ENCODE measurements around the gene HEPACAM2.
A peak's percentile ranks its signal among the peaks of the same experiment; 100 is the strongest.

The HEPACAM2 gene

DNA sequence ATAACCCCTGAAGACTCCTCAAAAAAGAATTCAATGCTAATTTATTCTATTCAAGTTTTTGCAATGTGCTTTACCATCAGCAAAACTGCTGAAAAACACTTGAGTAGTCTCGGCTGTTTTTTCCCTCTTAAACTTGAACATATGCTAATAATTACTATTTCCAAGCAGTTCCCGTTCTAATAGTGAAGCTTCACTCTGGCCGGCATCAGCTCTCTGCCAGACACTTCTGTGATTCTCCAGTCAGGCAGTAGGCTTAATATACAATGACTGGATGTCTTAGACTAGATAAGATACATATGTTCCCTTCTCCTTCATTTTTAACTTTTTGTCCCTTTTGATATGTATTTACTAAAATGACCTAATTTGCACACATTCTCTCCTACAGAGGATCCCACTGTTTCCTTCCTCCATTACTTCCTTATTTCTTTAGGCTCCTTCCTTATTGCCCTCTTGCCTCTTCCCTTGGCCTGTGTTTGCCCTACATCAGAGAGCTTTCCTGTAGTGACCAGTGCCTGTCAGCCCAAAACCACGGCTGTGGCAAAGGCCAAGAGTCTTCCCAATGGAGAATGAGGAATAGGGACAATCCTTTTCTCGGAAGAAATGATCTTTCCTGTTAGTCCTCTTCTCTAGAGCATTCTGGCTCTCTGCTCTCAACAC is 23.5 kb downstream of the HEPACAM2 start:
- DNase-seq: no peak

DNA sequence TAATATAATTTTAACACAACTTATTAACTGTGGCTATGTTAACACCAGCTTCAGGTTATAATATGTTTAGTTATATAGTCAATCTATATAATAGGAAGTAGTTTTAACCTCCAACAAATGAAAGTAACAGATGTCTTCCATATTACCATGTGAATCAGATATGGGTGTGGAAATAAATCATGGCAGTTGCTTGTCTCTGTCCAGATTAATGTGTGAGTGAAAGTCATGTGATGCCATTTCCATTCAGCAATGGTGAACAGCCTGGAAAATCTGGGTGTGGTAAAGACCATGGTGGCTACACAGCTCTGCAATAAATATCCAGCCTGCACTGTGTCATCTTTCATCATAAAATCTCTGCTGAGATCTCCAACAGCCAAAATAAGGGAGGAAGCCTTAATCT is 27.8 kb downstream of the HEPACAM2 start:
- DNase-seq: no peak

DNA sequence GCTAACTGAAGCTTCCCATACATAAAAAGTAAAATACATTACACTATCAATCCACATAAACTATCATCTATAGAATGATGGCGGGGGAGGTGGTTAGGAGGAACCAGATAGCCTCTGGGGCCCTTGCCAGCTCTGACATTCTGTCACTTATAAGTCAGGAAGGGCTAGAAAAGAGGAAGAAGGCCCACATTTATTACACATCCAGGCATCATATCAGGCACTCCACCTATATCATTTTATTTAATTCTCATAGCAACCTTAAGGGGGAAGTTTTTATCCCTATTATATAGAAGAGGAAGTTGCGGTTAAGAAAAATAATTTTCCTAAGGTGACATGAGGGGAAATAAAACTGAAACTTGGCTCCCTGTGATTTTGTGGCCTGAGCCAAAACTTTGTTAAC is 29.9 kb downstream of the HEPACAM2 start:
- DNase-seq: no peak

DNA sequence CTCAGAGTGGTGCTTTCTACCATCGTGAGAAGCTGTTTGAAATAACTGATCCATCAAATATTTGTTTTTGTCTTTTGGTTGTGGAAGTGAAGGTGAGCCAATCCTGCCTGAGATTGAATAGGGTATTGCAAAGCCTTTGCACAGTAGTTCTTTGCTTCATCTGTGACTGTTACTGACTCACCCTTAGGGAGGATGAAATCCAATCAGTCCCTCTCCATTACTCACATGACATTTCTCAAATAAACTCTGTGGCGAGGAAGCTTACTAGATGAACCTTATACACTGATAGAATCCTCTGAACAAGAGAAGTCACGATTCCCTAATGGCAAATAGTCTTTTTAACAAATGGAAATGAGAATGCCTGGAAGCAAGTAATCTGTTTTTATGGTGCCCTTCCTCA is 31.9 kb downstream of the HEPACAM2 start:
- DNase-seq: no peak

DNA sequence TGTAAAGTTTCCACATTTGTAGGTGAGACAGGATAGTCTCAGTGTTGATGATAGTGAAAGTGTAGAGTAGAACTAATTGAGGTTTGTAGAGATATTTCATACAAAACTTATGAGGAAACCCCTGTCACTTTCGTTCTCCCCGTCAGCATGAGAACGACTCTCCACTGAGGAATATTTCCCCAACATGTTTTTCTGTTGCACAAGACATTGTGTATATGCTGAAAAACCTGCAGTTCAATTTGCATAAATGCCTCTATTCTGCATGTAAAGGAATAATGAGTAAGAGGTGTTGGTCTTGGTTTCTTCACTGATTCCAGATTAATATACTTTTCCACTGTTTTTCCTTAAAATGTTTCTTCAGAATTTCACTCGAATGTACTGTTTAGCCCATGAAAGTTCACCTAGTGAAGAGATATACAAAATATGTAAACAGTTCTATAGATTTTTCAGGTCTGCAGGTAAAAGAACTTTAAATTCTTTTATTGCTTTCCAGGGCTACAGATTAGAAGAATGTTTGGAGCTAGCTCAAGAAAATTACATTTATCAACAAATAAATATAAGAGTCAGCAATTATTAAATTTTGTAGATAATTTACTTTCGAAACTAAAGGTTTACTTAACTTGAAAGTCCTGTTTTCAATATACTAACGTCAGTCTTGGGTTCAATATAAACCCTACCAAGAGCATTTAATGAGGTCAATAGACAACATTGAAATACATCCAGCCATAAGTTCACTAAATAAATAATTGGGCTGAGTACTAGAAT is 37.2 kb downstream of the HEPACAM2 start:
- DNase-seq: no peak

DNA sequence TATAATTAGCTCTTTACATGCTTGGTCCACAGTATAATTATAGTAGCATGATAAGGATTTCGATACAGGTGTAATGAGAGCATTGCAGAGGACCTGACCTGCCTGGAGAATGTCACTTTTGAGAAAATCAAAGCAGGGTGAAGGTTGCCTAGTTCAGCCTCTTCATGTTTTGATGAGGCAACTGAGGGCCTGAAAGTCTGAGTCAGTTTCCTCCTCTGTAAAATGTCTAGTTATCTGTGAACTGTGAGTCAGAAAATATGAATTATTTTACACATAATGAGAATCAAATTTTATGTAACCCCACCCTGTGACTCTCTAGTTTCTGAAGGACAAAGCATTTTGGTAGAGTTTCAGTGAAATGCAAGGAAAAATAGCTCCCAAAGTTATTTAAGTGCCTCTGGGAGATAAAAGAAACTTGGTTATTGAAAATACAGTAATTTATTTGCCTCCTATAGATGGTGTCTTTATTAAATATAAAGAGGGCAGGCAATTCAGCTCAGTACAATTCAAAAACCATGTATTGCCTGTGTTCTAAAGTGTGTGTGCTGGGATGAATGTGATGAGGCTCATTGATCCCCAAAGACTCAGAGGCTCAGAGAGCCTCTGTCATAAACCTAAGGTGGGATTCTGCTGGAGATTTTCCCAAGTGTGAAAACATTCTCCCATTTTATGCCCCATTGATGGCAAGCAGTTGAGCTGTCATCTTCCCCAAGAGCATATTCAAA is 40.8 kb downstream of the HEPACAM2 start:
- DNase-seq: no peak

DNA sequence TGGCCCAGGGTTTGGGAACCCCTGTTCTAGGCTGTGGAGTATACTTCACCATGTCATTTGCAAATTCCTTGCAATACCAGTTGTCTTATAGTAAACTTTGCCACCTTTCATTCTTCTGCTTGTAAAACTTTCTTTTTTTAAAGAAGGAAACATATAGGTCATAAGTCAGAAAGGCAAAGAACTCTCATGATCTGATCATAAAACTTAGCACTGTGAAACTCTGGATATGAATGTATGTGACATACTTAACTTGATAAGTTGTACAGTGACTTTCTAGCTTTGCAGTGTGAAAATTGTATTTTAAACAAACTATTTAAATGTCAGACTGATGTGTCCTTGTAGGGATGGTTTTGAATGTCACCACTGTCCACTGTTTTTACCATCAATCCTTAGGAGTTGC is 47.1 kb downstream of the HEPACAM2 start:
- DNase-seq: no peak

DNA sequence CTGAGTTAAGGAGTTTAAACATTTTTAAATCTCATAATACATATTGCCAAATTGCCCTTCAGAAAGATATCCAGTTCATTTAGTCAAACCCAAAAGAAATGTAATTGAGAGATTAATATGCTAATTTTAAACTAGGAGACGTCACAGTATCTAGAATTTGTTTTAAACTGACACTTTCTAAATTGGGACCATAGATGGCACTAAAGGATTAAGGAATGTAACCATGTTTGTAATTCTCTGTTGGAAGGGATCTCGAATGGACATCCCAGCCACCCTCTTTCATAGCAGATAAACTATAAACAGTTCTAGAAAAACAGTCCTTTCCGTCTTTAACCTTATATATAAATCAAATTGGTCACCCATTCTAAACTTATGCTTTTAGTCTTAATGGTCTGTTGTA is 48.1 kb downstream of the HEPACAM2 start:
- DNase-seq: peak; percentile 18

DNA sequence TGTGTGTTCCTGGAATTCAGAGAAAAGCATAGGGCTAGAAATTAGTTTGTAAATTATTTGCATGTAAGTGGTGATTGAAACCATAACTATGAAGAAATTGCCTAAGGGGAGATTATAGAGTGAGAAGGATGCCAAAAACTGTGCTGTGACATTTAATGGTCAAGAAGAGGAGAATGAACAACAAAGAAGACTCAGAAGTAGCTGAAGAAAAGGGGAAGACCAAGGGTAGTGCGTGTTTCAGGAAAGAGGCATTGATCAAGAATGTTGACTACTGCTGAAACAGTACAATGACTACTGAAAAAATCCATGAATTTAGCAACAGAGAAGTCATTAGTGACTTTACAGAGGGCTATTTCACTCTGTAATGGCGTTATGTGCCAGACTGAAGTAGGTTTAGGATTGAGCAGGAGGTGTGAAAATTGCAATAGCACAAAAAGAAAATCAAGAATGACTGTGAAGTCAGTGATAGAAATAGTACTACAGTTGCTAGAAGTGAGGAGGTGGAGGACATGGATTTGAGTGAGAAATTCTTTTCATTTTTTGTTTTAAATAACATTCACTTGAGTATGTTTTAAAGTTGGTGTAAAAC is 49.2 kb downstream of the HEPACAM2 start:
- no peak for DNase-seq

DNA sequence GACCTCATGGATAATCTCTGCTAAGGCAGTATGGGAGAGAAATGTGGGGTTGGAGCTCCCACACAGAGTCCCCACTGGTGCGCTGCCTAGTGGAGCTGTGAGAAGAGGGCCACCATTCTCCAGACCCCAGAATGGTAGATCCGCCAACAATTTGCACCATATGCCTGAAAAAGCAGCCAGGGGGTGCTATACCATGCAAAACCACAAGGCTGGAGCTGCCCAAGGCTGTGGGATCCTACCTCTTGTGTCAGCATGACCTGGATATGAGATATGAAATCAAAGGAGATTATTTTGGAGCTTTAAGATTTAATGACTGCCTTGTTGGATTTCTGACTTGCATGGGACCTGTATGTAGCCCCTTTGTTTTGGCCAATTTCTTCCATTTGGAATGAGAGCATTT is 51.0 kb downstream of the HEPACAM2 start:
- no peak for DNase-seq

DNA sequence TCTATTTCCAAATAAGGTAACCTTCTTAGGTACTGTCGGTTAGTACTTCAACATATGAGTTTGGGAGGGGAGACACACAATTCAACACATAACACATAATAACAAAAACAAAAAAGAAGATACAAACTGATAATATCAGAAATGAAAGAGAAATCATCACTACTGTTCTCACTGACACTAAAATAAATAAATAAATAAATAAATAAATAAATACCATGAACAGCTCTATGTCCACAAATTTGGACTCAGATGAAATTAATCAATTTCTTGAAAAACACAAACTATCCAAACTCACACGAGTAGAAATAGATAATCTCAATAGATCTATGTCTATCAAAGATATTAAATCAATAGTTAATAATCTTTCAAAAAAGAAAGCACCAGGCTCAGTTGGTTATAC is 53.6 kb downstream of the HEPACAM2 start:
- no peak for DNase-seq

DNA sequence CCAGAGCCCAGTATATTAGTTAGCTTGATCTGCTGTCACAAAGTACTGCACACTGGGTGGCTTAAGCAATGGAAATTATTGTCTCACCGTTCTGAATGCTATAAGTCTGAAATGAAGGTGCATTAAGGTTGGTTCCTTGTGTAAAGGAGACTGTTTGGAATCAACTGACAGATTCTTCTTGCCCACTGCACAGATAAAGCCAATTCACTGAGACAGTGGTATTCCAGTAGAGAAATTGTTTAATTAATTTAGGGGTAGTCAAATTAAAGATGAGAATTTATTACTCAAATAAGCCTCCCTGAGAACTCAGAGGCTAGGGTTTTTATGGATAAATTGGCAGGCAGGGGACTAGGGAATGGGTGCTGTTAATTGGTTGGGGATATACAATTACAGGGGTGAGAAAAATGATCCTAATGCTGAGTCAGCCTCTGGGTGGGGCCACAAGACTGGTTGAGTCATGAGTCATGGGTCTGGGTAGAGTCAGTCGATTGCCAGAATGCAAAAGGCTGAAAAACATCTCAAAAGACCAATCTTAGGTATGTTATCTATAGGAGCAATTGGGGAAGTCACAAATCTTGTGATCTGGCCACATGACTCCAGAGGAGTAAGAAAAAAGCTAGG is 54.6 kb downstream of the HEPACAM2 start:
- DNase-seq: no peak

DNA sequence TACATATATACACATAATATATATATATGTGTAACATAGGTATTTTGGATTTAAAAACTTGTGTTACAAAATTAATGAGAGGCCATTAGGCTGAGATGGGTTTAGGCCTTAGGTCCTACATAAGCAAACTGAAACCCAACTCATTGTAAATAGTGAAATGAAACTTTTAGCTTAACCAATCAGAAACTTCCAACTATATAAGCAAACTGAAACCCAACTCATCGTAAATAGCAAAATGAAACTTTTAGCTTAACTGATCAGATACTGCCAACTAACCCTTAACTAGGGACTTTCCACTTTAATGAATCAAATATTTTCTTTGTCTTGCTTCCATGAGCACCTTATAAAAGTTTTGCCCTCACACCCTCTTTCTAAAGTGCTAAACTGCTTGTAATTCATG is 60.8 kb downstream of the HEPACAM2 start:
- no peak for DNase-seq

DNA sequence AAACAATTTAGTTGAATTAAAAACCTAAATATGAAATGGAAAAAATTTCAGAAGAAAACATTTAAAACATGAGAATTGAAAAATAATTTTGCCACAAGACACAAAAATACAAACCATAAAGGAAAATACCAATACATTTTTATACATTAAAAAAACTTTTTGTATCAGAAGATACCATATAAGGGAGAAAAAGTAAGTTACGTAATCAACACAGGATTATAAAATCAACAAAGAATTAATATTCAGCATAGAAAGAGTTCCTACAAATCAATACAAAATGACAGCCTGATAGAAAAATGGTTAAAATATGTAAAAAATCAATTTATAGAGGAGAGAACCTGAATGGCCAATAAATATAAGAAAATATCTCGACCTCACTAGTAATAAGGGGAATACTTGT is 61.5 kb downstream of the HEPACAM2 start:
- DNase-seq: no peak

DNA sequence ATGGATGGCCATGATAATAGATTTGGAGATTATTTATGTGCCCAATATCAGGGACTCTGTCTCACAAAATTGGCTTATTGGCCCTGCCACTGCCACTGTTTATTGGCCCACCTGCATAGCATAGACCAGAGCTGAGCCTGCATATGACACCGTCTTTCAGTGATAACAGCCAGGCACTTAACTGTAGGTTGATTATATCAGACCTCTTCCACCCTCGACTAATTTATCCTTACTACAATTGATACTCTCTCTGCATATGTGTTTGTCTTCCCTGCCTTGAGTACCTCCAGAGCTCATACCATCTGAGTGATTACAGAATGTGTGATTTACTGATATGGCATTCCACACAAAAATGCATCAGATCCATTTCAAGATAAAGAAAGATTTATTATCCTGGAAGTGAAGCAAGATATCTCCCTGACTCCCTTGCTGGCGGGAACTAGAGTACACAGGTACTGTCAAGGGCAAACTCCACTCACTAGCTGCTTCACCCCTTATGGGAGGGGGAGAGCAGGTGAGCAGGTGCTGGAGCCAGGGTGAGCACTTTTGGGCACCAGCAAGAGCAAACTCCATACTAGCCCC is 65.0 kb downstream of the HEPACAM2 start:
- no peak for DNase-seq

DNA sequence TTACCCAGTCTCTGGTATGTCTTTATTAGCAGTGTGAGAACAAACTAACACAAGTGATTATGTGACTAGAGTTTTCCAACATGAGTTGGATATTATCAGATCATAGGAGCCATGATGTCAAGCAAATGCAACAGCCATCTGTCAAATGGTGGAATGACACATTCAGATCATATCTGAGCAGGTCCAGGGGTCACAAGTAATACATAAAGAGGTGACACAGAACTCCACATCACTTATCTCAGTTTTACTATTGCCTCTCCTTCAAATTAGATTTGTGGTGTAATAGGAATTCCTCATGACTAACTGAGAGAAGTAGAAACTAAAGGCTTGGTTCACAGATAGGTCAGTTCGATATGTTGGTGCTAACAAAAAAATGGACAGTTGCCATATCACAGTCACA is 65.9 kb downstream of the HEPACAM2 start:
- no peak for DNase-seq

DNA sequence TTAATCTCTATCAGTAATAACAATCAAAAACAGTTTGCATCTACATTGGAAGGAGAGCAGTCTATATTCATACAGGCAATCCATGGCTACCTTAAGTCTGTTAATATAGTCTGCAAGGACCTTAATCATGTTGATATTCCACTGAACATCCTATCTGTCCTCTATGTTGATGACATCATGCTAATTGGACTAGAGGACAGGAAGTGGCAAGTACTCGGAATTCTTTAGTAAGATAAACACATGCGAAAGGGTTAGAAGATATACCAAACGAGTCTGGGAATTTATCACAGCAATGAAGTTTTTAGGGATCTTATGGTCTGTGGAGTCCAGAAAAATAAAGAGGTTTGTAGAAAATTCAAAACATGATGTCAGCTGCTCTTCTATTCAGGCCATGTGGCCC is 66.8 kb downstream of the HEPACAM2 start:
- DNase-seq: no peak

DNA sequence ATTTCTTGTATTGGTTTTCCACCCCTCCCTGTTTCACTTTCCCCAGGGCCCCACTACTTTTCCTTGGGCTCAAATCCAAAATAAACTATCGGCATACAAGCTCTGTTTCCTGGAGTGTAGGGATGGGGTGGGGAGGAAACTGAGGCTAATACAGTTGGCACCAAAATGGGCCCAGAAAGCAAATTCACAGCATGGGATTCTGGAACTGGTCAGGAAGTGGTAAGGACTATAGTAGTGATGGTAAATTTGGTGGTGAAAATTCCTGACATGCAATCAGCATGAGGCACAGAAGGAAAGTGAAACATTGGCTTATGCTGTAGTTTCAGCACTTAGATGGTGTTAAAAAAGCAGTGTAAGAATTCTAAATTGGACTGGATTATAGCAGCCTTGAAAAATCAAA is 69.4 kb downstream of the HEPACAM2 start:
- DNase-seq: no peak

DNA sequence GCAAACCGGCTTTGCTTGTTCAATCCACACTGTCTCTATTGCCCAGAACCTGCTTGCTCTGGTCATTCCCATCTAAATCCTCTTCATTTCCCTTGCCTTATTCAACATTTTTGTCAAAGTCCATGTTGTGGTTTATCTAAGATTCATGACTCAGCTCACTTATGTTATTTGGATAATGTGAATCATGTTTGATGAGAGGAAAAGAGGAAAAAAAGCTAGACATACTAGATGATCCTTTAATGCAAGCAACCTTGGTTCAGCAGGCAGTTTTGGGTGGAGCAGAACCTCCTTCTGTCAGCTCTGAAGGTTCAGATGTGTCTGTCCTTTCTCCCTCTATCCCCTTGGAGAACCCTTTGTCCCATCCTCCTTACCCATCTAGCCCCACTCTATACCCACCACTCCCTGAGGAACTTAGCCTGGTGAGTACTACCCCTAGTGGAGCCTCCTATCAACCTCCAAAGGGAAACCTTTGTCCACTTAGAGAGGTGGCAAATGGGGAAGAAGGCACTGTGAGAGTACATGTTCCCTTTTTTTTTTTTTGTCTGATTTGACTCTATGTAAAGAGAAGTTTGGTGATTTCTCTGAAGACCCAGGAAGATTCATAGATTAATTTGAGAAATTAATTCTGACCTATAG is 76.0 kb downstream of the HEPACAM2 start:
- no peak for DNase-seq

DNA sequence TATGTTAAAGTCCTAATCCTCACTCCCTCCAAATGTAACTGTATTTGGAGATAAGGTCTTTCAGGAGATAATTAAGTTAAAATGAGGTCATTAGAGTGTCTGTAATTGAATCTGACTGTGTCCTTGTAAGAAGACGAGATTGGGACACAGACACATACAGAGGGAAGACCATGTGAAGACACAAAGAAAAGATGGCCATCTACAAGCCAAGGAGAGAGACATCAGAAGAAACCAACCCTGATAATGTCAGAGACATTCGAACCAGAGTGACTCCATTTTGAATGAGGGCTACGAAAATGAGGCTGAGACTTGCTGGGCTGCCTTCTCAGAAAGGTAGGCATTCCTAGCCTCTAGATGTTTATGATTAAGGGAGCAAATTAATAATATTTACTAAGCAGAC is 77.5 kb downstream of the HEPACAM2 start:
- DNase-seq: no peak

DNA sequence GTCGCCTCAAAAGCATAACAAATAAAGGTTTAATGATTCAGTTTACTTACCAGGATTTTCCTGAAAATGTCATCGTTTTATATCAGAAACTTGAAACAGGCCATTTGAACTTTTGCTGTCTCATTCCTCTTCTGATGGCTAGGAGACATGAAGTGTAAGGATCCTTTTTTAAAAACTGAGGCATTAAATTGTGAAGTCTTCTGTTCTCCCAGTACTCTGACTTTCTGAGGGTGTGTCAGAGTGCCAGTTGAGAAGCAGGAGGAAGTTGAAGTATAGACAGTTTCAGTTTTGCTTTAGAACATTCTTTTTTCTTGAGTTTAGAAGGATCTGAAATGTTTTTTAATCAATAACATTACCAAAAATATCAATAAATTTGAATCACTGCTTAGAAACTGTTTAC is 78.1 kb downstream of the HEPACAM2 start, which contains the start of gene SAMD9L:
SAMD9L (minus strand) TSS at position 242 of the 400 bp plus-strand sequence. CDS start 12,414 bp downstream, outside the sequence.
- no peak for DNase-seq

DNA sequence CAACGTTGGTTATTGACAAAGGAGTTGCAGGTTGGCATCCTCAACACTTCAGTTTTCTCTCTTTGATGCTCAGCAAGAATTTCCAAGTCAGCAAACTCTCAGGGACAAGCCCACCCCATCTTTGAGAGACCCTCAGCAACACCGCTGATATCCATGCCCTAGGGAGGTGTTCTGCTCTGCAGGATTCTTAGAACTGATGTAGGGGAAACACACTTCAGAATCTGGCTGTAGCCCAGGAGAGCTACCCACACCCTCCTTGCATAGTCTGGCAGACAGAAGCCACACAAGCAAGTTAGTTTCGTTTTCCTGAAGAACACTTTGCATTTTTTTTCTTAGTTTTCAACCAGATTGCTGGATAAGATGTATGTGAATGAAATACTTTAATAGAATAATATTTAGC is 78.9 kb downstream of the HEPACAM2 start:
- no peak for DNase-seq

Measured in NCI-H1092 (cell line).